ENCODE results near the gene AAR2.

Gene AAR2

DNA sequence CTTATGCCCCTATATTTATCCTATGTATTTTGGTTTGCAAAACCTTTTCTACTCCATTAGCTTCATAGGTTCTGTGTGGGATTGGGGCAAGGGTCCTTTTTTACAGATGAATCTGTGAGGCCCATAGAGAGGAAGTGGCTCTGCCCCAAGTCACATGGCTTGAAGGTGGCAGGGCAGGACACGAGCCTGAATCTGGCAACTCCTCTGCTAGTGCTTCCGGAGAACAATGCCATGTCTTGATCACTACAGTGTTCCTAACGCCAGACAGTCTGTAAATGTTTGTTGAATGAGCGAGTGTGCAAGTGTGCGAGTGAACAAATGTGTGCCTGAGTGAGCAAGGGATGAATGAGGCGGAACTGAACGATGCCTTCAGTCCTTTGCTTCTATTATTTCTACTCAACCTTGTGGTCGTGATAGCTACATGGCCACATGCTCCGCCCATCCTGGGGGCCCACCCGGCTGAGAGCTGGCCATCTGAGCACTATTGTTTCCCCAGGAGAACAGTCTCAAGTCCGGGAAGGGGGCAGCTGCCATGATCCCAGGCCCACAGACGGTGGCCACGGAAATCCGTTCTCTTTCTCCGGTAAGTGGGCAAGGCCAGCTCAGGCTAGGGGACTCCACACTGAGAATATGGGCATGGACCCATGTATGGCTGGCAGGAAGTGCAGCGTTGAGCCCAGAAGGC, 17.8 kb upstream of the AAR2 start:
- no peak for DNase-seq (ENCODE audit: low read depth)

DNA sequence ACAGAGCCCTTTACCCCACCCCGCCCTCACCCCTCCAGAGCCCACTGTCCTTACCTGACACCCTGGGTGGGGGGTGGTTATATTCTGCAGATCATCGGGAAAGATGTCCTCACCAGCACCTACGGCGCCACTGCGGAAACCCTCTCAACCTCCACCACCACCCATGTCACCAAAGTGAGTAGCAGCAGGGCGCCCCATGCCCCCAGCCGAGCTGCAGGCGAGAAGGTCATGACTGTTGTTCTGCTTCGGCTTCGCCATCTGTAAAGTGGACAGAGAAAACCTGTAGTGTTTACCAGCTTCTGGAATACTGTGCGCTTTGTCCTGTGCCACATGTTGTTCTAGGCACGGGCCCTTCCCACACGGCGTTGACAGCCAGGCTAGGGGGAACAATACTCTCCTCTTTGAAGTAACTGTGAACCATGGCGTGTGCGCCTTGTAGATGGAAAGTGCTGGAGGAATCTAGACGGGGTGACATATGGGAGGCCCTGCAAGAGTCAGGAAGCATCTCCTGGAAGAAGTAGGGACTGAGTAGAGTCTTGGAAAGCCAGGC, 16.5 kb upstream of the AAR2 start:
- no peak for DNase-seq (ENCODE audit: low read depth)

DNA sequence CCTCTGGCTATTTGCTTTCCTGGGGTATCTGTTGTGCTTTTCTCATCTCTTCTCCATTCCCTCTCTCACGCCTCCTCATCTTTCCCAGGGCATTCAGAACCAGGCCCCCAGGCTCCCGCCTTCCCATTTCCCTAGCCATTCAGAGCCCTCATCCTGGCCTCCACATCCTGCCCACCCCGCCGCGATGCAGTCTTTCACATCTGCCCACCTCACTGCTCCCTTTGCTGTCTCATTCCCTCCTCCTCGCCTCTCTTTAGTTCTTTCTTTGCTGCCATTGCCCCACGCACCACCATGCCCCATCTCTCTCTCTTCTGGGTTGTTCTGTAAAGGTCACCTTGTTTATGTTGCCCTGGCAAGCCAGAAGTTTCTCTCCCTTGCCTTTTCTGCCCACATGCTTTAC, 10.6 kb upstream of the AAR2 start:
- no peak for DNase-seq (ENCODE audit: low read depth)

DNA sequence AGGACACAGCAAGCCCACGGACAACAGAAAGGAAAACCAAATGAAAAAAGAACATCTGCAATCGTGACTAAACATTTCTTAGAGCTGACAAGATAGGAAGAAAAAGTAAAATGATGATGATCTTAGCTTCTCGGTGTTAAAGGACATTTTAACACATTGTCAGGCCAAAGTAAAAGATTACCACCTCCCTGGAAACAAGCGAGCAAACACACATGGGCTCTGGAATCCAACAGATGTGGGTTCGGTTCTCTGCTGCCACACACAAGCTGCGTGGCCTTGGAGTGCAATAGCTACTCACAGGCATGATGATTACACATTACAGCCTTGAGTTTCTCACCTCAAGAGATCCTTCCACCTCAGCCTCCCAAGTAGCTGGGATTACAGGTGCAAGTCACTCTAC, 7.5 kb upstream of the AAR2 start:
- no peak for DNase-seq (ENCODE audit: low read depth)

DNA sequence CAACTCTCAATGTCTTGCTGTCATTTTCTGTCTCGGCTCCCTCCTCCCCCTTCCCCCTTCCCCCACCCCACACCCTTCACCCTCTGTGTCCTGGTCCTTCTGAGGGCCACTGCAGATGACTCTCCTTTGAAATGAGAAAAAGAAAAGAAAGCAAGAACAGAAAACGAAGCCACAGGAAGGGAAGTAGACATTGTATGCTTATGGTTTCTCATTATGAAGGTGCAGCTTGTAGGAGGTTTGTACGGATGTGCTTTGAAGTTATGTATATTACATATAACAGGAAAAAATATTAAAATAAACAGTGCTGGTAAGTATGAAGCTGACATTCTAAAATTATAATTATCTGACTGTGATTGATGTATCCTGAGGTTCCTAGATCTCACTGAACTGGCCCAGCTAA, 6.3 kb upstream of the AAR2 start:
- DNase-seq (ENCODE audit: low read depth): no peak

DNA sequence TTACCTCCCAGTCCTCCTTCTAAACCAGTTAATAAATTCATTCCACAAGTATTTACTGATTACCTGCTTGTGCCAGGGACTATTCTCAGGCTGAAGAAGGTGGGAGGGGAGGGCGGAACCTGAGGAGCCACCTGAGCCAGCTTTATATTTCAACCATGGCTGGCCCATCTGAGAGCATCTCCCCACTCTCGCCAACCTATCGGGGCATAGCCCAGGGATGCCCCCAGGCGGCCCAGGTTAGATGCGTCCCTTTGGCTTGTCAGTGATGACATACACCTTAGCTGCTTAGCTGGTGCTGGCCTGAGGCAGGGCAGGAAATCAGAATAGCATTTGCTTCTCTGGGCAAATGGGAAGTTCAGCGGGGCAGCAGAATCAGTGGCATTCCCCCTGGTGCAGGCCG, 4.9 kb upstream of the AAR2 start:
- DNase-seq (ENCODE audit: low read depth): no peak

DNA sequence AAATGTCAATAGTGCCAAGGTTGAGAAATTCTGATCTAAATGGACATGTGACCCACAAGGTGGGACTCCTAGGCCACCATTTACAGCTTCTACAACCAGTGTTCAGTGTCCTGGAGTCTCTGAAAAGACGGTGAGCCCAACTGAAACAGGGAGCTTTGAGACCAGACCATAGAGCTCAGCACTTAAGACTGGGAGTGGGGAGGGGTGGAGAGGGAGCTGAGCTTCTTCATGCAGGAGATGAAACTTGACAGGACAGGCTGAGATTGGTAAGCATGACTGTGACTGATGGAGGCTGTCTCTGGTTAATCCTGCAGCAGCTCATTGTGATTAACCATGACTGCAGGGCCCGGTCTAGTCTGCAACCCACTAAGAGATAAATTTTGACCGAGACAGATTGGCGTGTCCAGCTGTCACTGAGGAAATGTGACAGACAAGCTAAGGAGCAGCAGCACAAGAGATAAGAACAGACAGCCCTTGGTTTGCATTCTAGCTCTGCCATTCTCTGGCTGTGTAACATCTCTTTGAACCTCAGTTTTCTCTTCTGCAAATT, 1.4 kb upstream of the AAR2 start:
- DNase-seq (ENCODE audit: low read depth): no peak

DNA sequence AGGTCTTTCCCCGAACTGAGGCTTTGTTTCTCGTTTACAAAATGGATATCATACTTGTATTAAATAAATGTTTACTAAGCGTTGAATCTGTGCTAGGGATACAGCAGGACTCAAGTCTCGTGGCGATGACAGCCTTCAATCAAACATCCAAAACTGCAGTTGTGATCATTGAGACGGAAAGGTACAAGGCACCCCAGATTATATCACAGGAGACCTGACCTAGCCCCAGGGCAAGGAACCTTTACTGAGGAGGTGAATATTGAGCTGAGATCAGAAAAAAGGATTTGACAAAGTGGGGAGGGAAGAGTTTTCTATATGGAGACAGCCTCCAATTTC, 476 bp downstream of the AAR2 start:
- DNase-seq (ENCODE audit: low read depth): no peak

DNA sequence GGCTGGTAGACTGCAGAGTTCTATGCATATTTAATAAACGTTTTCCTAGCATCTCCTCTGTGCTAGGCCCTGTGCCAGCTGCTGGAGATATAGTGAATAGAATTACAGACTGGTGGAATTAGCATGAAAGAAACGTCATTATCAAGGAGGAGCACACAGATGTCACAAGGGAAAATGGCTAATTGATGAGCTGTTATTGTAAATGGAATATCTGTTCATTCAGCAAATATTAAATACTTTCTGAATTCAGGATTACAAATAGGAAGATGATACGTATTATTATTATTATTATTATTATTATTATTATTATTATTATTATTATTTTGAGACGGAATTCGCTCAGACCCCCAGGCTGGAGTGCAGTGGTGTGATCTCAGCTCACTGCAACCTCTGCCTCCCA, 1.2 kb downstream of the AAR2 start:
- no peak for DNase-seq (ENCODE audit: low read depth)

DNA sequence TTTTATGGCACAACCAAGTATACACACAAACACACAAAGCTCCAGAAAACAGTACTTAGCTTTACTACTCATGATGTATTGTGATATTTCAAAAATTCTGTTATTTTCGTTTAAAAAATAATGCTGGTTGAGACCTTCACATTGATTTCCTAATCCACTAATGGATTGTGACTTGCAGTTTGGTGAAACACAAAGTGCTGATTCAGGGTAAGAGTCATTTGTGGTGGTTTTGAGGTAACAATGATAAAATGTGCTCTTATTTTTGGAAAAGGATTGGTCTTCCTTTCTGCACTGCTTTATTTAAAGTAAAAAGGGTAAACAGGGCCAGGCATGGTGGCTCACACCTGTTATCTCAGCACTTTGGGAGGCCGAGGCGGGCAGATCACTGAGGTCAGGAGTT, 1.9 kb downstream of the AAR2 start:
- DNase-seq (ENCODE audit: low read depth): no peak

DNA sequence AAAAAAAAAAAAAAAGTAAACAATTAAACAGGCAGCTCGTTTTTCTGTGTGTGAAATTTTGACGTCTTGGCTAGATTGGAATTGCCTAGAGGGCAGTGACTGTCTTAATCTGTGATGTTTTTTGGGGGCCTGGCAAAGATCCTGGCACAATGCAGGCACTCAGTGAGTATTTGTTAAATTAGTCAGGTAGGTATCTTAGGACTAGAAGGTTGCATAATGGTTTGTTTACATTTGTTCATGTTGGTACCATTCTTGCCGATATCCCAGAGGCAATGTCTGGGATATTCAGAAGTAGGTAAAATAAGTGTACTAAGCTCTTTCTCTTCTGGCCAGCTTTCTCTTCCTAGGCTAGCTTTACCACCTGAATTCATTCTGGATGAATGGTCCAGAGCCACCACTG, 2.5 kb downstream of the AAR2 start:
- no peak for DNase-seq (ENCODE audit: low read depth)

DNA sequence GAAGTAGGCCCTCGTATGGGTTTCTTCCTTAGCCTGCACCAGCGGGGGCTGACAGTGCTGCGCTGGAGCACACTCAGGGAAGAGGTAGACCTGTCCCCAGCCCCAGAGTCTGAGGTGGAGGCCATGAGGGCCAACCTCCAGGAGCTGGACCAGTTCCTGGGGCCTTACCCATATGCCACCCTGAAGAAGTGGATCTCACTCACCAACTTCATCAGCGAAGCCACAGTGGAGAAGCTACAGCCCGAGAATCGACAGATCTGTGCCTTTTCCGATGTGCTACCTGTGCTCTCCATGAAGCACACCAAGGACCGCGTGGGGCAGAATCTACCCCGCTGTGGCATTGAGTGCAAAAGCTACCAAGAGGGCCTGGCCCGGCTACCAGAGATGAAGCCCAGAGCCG, 3.8 kb downstream of the AAR2 start:
- no peak for DNase-seq (ENCODE audit: low read depth)

DNA sequence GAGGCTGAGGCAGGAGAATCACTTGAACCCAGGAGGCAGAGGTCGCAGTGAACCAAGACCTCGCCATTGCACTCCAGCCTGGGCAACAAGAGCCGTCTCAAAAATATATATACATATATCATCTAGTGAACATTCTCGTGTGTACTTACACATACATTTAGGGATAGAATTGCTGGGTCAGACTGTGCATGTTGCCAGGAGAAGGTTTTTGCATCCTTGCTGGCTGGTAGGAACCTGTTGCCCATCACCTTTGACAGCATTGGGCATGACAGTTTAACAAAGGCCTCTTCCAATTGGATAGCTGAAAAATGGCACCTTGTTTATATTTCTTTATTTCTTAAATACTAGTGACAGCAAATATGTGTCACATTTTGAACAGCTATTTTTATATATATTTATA, 5.4 kb downstream of the AAR2 start:
- DNase-seq (ENCODE audit: low read depth): no peak

DNA sequence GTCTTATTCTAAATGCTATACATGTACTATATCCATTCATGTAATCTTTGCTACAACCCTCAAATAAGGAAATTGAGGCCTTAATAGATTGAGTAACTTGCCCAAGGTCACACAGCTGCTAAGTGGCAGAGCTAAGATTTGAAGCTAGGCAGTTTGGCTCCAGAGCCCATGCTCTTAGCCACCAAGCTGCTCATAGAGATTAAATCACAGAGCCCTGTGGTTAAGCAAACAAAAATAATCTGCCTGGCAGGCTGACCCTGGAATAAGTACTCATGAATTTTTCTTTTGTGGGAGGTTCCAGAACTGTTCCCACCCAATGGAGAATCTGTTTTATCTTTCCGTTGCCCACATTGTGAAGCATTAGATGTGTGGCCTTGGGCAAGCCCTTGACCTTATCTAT, 7.4 kb downstream of the AAR2 start:
- no peak for DNase-seq (ENCODE audit: low read depth)

DNA sequence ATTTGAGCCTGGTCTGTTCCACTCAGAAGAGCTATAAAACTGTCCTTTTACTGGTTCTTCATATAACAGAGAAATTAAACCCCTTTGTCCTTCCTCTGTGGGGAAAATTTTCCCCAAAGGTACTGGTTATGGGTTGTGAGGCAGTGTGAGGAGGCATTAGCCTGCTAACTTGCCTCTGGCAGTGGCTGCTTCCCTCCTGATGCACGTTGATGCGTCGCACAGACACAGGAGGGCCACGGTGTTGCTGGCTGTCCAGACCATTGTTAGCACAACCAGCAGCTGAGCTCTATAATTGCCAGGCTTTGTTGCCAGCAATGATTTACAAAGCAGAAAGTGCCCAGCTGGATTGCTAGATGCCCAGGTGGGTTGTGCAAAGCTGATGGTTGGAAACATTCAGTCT, 10.1 kb downstream of the AAR2 start:
- no peak for DNase-seq (ENCODE audit: low read depth)

DNA sequence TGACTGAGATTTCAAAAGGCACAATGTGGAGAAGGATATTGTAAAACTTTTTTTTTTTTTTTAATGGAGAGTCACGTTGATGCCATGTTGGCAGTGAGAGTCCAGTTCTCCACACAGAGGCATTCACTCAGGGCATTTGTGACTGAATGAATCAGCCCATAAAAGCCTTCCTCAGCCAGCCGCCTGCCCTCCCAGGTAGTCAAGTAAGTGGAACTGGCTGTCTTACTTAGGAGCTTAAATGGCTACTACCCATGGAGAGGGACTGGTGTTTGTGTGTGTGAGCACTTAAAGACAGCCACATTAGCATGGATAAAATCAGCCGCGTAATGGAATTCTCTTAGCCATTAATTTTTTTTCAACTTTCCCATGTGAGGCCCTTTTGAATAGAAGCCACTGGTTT, 12.6 kb downstream of the AAR2 start:
- DNase-seq (ENCODE audit: low read depth): no peak

DNA sequence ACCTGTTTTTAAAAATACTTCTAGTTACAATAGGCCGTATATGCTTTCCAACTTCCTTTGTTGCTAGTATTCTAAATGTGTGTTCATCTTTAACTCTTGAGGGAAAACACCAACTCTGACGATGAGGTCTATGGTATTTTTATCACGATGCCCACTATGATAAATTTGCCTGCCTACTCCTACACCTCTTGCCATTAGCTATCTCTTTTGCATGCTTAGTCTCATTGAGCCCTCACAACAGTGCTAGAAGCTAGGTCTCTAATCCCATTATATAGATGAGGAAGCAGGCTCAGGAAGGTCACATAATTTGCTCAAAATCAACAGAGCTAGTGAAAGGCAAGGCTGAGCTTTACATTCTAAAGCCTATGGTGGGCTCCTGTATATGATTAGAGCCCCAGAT, 13.2 kb downstream of the AAR2 start:
- DNase-seq (ENCODE audit: low read depth): no peak

DNA sequence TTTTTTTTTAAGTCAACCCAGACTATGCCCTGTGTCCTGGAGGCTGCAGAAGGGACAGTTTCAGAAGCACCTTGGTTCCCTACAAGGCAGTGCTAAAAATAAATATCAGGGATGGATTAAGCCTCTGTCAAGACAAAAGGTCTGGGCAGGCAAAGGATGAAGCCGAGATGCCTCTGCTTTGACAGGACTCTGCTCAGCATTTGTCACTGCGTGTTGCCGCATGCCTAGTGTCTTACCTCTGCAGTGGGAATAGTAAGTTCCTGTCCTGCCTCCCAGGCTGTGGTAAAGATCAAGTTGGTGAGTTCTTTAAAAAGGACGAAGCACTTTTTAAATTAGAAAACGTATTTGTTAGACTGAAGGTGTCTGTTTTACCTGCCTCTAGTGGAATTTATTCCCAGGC, 15.1 kb downstream of the AAR2 start:
- no peak for DNase-seq (ENCODE audit: low read depth)

DNA sequence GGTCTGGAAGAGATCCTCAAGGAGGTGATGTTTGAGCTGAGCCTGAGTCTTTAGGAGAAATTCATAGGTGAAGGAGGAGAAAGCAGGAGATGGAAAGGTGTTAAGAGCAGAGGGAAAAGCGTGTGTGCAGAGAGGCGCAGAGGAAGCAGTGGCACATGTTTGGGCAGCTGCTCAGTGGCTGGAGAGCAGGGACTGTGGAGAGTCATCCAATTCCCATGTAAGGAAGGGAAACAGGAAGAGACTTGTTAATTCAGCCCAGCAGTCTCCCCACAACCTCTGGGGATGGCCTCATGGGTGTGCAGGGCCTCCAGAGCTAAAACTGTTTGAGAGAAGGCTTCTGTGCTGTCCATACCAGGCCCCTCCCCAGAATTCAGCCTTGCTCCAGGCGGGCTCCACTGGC, 16.2 kb downstream of the AAR2 start:
- DNase-seq (ENCODE audit: low read depth): no peak

DNA sequence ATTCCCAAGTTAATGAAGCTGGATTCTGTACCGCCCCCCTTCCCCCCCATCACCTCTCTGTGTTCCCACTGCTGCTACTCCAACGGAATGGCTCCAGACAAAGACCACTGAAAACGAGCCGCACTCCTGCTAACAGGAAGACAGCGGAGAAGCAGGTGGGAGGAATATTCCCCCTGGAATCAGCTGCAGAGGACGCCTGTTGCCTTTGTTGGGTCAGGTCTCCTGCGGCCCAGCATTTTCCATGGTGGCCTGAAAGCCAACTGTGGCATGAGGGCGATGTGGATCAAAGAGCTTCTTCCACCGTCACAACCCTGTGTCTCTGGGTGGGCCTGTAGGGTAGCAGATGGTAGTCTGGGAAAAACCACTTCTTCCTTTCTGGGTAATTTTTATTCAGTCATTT, 16.8 kb downstream of the AAR2 start:
- no peak for DNase-seq (ENCODE audit: low read depth)

DNA sequence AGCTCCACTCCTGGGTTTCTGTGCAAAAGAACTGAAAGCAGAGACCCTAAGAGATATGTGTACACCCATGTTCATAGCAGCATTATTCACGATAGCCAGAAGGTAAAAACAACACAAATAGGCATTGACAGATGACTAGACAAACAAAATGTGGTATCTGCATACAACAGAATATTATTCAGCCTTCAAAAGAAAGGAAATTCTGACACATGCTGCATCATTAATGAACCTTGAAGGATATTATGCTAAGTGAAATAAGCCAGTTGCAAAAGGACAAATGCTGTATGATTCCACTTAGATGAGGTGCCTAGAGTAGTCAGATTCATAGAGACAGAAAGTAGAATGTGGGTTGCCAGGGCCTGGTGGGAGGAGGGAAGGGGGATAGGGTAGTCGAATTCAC, 17.8 kb downstream of the AAR2 start:
- no peak for DNase-seq (ENCODE audit: low read depth)

DNA sequence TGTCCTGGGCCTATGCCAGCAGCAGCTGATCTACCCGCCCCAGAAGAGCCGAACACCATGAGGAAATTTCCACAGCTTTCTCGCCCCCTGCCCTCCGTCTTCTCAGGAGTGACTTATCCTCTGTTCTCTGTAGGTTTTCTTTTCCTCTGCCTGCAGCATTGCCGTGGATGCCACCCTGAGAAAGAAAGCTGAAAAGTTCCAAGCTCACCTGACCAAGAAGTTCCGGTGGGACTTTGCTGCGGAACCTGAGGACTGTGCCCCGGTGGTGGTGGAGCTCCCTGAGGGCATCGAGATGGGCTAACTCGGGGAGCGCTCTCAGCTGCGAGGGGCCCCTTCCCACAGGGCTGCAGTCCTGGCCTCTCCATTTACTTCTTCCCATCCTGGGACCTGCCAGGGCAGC, 19.2 kb downstream of the AAR2 start:
- no peak for DNase-seq (ENCODE audit: low read depth)

DNA sequence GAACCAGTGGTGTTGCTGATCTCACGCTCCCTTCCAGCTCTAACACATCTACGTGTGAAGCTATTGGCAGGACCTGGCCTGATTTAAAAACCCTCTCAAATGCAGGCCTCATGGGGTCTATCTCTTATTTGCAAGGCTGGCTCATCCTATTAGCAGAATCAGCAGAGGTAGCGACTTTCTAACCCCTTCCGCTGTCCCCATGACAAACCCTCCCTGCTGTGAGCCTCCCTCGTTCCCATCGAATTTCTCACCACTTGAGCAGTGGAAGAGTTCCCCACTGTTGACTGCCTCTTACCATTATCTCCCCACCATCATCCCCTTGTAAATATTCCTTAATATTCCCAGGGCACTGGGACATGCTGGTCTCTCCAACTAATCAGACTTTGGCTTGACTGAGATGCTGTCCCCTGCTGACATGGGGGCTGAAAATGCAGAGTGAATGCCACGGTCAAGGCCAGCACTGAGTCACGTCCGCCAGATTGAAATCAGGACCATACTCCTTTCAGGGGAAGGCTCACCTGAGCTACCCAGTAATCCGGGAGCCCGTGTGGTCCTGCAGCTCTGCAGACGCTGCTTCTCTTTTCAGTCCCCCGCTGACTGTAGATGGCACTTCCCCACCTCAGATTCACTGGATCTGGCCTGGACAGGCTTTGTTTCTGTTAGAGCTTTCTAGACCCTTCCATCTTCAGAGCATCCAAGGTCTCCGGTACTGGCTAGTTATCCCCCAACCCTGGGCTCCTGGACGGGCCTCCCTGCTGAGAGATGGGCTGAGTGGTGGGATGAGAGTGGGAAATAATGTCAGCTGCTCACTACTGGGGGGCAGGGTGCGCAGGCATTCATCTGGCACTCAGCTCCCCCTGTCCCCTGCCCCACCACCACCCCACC, 23.1 kb downstream of the AAR2 start:
- DNase-seq (ENCODE audit: low read depth): no peak
